Mucosa of descending colon (tissue), 3 donors: ENCODE measurements around the gene SNX9. TPM values are rescaled to one million over a fixed set of nuclear protein-coding genes. Genes with fewer than 3 reads are reported as not detected.

ENCODE experiments used
- ATAC-seq: fragments of 200-7000 bp; cut with Tn5 transposase; one replicate; pipeline ENCODE4 v1.9.1; 2020; ENCODE audit warnings: mild to moderate bottlenecking, moderate library complexity
- DNase-seq, 3 donors: peaks; one replicate each; pipeline ENCODE4 v3.0.0-alpha.2; 2020
- H3K36me3 ChIP-seq: fragments of 200-600 bp; one replicate; pipeline ENCODE4 v1.8.0; 2021; ENCODE audit warnings: low read depth, mild to moderate bottlenecking
- H3K4me1 ChIP-seq: fragments of 200-600 bp; one replicate; pipeline ENCODE4 v1.8.0; 2021; ENCODE audit warnings: low read depth, mild to moderate bottlenecking
- H3K4me3 ChIP-seq: fragments of 200-600 bp; one replicate; pipeline ENCODE4 v1.8.0; 2021; ENCODE audit warnings: mild to moderate bottlenecking
- H3K9me3 ChIP-seq: fragments of 200-600 bp; one replicate; pipeline ENCODE4 v1.8.0; 2021; ENCODE audit warnings: mild to moderate bottlenecking
- intact Hi-C, 2 donors: fragments of 100-400 bp; cut with DNase I in 1 of 2; cut with micrococcal nuclease in 1 of 2; formaldehyde crosslinking; loops; one replicate each; pipeline versions ENCODE4 v1.11.0 to v1.11.1; 2022; cut with DNase I, micrococcal nuclease
- total RNA-seq, 3 donors: library from RNA; stranded (reverse); fragmentation: NEBNext Ultra II Directional in 2 of 3; extraction: Animal tissue kit (Norgen Biotek cat#: 25700) in 2 of 3; gene quantifications; one replicate each; pipeline versions ENCODE4 v1.2.1 to v1.2.4, GENCODE V29; 2021 to 2023
- TF ChIP-seq, protein P1 (sequence below): fragments of 200-600 bp; IDR thresholded peaks from one replicate; pipeline ENCODE4 v1.8.0; 2022; ENCODE audit warnings: antibody characterized with exemption, mild to moderate bottlenecking
- donor health status: DM: no; HTN: no; CAD: no; lungs with moderate emphysema.
- donor health status: DM: no; HTN: no; CAD: no.
- donor health status: DM: no; HTN: yes; CAD: no.

Gene SNX9
- total RNA-seq, 3 donors from 2014 or later: 55.0 to 69.6 (median 68.0) TPM

GRCh38 chr6:157891544-157892362 lies 68.7 kb downstream of the SNX9 start:
- intact Hi-C loops: no loop called here
- H3K9me3 ChIP-seq: no peaks in the 10 kb centered on the region
- ATAC-seq: no peak
- H3K36me3 ChIP-seq: no peaks in the 10 kb centered on the region
- no peak overlapping the region for H3K4me3 ChIP-seq
- no peaks in the 10 kb centered on the region for H3K4me1 ChIP-seq
- TF ChIP-seq, protein P1, sequence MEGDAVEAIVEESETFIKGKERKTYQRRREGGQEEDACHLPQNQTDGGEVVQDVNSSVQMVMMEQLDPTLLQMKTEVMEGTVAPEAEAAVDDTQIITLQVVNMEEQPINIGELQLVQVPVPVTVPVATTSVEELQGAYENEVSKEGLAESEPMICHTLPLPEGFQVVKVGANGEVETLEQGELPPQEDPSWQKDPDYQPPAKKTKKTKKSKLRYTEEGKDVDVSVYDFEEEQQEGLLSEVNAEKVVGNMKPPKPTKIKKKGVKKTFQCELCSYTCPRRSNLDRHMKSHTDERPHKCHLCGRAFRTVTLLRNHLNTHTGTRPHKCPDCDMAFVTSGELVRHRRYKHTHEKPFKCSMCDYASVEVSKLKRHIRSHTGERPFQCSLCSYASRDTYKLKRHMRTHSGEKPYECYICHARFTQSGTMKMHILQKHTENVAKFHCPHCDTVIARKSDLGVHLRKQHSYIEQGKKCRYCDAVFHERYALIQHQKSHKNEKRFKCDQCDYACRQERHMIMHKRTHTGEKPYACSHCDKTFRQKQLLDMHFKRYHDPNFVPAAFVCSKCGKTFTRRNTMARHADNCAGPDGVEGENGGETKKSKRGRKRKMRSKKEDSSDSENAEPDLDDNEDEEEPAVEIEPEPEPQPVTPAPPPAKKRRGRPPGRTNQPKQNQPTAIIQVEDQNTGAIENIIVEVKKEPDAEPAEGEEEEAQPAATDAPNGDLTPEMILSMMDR: no peak
- DNase-seq: no peak

DNA sequence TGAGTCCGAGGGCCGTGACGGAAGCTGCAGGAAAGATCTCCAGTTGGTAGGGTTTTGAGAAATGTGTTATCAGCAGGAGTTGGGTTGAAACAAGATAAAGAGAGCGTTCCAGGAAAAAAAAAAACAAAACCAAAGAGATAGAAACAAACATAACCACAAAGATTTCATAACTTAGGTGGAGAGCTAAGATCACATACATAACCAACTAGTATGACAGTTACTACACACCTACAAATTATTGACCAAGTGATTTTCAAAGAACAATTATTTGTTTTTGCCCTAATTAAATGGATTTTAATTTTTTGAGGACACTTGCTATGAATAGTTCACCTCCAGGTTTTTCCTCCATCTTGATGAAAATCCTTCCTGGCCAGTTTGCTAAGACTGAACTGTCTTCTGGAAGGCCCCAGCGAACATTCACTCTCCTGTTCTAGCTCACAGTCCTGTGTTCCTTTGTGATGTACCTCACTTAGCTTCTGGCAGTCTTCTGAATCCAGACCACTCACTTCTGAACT lies 69.4 kb downstream of the SNX9 start:
- Histone ChIP-seq H3K9me3 (no peaks in the 10 kb centered on the region), H3K36me3 (no peaks in the 10 kb centered on the region), H3K4me1 (no peaks in the 10 kb centered on the region), H3K4me3 (no peak overlapping the region)
- intact Hi-C loops: no loop called here
- ATAC-seq (no peak), DNase-seq (no peak)
- TF ChIP-seq, protein P1: no peak

- intact Hi-C loops: no loop called here
- TF ChIP-seq, protein P1: no peak
- no peaks in the 10 kb centered on the region for H3K9me3 ChIP-seq
- H3K4me3 ChIP-seq: no peak overlapping the region
- no peaks in the 10 kb centered on the region for H3K4me1 ChIP-seq
- ATAC-seq (no peak), DNase-seq (no peak)
- H3K36me3 ChIP-seq: no peaks in the 10 kb centered on the region
These were observed 70.2 kb downstream of the SNX9 start for GRCh38 chr6:157893238-157893637.

DNA sequence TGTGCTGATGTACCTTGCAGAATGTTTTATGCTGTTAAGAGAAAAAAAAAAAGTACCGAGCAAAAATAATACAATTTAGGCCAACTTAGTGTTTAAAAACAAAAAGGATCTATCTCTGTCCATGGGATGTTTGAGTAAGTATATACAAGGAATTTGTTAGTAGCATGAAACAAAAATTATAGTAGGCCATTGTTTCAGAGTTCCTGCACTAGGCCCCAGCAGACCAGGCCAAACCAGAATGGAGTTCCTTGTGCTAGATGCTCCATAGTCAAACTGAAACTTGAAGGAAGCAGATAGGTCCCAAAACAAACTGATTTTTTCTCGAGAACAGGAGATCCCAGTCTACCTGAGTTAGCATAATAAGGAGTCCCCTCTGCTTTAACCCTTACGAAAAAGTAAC lies 72.5 kb downstream of the SNX9 start:
- intact Hi-C loops: no loop called here
- H3K9me3 ChIP-seq: no peaks in the 10 kb centered on the region
- H3K36me3 ChIP-seq: no peaks in the 10 kb centered on the region
- ATAC-seq: no peak
- no peak overlapping the region for H3K4me3 ChIP-seq
- no peaks in the 10 kb centered on the region for H3K4me1 ChIP-seq
- TF ChIP-seq, protein P1: no peak
- no peak for DNase-seq

- H3K36me3 ChIP-seq: no peaks in the 10 kb centered on the region
- ATAC-seq: no peak
- intact Hi-C loops: no loop called here
These were observed 73.9 kb downstream of the SNX9 start for GRCh38 chr6:157896932-157897331.

More at GRCh38 chr6:157896932-157897331, 73.9 kb downstream of the SNX9 start:
- Histone ChIP-seq H3K4me1 (no peaks in the 10 kb centered on the region), H3K4me3 (no peak overlapping the region), H3K9me3 (no peaks in the 10 kb centered on the region)
- TF ChIP-seq, protein P1: no peak
- no peak for DNase-seq
